ENCODE measurements around the gene ATL2.
"Not testable (repeated sequence)": the region's sequence is repeated elsewhere in the genome, so short reads cannot be mapped to it uniquely, and the experiment has no call there.

Gene ATL2

DNA sequence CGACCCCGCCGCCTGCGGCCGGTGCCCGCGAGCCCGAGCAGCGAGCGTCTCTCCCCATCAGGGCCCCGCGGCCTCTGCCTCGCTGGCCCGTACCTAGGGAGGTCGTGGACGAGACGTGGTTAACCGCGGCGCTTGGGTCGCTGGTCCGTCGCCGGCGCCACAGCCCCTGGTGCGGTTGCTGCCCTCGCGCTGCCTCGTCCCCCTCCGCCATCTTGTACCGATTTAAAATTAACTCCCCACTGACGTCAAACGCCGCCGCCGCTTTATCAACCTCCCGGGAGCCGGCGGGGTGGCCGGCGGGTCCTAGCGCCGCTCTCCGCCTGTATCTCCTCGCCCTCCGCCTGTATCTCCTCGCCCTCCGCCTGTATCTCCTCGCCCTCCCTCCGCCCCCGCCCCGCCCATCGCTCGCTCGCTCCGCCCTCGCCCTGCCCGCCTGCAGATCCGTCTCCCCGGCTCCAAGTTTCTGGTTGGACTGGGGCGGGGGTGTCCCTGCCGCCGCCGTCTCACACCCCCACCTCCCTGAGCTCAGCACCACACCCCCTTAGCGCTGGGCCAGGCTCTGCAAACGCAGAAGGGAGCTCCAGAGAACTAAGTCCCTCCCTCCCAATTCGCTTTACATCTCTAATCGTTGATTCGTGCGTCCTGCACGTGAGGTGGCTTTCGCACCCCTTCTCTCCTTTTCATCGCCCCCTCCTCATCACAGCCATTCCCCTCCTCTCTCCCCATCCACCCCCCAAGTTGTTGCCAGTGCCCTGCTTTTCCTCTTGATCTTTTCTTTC, at the start of gene ATL2:
ATL2 (minus strand) TSS at position 224 of the 779 bp plus-strand sequence; CDS start at position 211, 13 bp downstream.
- DNase-seq = peak; percentile 93

GRCh38 chr2:38423763-38424162, 46.7 kb upstream of the ATL2 start:
- DNase-seq = no peak

- no peak for DNase-seq
These were observed 44.4 kb upstream of the ATL2 start for GRCh38 chr2:38421274-38422056.

DNA sequence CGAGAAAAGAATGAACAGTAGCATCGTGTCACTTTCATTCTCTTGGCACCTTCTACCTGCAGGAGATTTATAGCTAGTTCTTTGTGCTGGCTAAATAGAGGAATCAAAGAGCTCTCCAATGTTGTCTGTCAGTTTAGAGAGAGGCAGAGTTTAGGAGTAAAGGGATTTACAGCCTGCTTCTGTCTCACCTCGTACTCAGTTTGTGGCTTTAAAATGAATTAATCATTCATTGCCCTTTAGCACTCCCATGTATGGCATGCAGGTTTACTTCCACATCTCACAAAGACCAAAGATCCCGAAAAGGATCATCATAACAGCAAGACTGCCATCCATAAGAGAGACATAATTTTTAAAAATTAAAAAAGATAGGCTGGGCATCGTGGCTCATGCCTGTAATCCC, 42.4 kb upstream of the ATL2 start:
- DNase-seq = no peak

- no peak for DNase-seq
These were observed 41.7 kb upstream of the ATL2 start for GRCh38 chr2:38418735-38419134.

DNA sequence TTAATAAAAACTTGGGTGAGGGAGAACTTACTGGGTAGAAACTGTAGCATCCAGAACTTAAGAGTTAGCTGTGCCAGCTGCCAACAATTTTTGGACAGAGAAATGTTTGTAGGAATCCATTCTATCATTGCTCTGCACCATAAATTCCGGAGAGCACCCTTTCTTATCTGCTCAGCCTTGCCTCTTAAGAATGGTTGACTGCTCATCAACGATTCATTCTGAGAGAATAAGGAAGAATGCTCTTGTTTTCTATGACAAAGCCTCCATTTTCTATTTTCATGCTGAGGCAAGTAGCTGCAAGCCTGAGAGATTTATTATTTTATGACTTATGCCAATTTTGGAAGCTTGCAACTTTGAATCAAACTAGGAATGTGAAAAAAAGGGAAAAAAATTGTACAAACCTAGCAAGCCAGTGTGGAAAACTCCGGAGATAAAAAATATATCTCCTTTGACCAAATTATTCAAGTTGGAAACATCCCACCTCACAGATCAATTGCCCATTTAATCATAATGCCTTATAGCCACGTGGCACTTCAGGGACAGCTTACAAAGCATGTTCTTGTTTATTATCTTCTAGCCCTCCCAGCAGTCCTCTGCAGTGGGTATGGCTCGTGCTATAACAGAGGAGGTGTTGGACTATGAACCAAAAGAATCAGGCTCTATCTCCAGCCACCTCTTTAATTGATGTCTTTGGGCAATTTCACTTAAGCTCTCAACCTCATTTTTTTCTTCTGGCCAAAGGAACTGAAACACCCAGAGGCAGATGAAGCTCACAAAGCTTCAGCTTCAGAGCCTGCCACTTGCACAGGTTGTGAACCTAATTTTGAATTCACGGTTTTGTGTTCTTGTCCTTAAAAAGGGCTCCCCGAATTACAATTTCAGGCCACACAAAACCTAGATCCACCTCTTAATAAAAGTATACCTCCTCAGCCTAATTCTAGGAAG, 40.9 kb upstream of the ATL2 start:
- no peak for DNase-seq

DNA sequence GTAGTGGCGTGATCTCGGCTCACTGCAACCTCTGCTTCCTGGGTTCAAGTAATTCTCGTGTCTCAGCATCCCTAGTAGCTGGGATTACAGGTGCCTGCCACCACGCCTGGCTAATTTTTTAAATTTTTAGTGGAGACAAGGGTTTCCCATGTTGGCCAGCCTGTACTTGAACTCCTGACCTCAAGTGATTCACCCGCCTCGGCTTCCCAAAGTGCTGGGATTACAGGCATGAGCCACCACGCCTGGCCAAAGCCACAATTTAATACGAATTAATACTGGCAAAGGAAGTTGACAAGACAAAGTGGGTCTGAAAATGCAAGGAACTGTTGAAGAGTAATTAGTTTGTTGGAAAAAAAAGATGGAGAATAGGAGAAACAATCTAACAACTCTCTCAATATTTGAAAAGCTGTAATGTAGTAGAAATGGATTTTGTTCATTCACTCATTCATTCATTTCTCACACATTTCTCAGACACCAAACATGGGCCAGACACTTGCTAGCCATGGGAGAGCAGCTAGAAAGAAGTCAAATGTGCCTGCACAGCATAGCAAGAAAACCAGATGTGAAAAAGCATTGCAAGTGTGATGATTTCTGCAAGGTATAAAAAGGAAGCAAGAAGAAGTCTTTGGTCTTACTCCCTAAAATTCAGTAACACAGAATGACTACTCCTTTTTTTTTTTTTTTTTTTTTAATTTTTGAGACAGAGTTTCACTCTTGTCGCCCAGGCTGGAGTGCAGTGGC, 39.4 kb upstream of the ATL2 start:
- no peak for DNase-seq

DNA sequence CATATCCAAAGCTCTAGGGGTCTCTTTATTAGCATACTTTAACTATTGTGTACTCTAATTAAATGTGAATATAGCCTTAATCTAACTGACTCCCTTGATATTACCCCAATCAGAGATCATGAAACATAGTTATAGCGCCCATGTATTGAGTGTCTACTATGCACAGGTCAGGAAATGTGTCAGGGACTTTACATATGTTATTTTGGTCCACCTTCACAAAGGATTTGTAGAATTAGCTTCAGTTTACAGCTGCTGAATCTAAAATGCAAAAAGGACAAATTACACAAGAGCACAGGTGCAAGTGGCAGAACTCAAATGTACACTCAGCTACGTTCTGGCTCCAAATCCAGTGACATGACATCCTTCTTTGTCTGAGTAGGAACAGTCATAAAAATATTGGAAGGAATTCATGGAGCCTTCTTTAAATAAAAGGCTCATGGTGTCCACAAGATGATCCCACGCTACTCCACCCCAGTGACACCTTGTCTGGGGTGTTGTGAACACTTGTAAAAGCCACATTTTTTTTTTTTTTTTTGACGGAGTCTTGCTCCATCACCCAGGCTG, 38.7 kb upstream of the ATL2 start:
- no peak for DNase-seq

GRCh38 chr2:38415023-38415422, 38.0 kb upstream of the ATL2 start:
- no peak for DNase-seq

- DNase-seq = not testable (repeated sequence)
These were observed 35.3 kb upstream of the ATL2 start for GRCh38 chr2:38412235-38412871.

- DNase-seq = no peak
These were observed 32.4 kb upstream of the ATL2 start for GRCh38 chr2:38409156-38410102.

GRCh38 chr2:38407111-38407682, 30.1 kb upstream of the ATL2 start:
- DNase-seq = no peak

DNA sequence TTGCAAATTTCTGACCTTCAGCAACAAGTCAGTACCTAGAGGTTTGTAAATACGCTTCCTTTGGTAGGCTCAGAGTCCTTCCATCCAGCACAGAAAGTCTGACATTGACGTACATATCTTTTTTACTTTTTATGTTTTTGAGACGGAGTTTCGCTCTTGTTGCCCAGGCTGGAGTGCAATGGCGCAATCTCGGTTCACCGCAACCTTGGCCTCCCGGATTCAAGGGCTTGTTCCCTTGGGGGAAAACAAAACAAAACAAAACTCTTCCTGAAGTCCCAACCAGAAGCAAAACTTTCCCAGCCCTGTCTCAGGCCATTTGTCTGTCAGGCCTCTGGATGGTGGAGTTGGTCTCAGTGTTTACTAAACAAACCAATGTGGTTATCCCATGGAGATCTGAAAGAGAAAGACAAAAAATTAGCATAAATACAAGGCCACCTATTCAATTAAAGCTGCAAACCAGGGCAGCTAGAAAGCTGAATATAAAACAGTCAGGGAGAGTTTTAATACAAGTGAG, 29.6 kb upstream of the ATL2 start:
- DNase-seq = no peak

DNA sequence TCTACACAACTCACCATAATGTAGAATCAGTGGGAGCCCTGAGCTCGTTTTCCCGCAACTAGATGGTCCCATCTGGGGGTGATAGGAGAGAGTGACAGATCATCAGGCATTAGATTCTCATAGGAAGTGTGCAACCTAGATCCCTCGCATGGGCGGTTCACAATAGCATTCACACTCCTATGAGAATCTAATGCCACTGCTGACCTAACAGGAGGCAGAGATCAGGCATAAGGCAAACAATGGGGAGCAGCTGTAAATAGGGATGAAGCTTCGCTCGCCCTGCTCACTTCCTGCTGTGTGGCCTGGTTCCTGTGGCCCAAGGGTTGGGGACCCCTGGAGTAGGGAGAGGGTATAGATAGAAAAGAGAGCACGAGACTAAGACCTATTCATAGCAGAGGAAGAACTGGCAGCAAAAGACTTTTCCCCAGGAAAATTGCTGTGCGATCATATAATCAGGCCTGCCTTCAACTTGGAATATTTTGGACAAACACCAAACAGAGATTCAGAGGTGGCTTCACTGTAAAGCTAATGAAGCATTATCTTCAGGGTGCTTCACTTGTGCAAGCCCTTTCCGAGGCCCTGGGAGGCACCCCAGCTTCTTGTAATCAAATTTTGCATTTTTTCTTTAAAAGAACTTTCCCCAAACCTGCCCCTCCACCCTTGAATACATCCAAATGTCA, 29.0 kb upstream of the ATL2 start:
- DNase-seq = no peak

DNA sequence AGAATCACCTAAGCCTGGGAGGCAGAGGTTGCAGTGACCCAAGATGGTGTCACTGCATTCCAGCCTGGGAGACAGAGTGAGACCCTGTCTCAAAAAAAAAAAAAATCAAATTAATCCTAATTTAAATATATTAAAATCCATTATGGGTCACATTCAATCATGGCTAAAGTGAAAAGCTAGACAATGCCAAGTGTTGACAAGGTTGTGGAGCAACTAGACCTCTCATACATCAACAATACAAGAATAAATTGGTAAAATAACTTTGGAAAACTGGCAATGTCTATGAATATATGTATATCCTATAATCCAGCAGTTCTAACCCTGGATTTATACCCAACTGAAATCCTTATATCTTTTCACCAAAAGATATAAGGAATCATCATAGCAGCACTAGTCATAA, 23.4 kb upstream of the ATL2 start:
- no peak for DNase-seq

- no peak for DNase-seq
These were observed 21.7 kb upstream of the ATL2 start for GRCh38 chr2:38398739-38399138.

DNA sequence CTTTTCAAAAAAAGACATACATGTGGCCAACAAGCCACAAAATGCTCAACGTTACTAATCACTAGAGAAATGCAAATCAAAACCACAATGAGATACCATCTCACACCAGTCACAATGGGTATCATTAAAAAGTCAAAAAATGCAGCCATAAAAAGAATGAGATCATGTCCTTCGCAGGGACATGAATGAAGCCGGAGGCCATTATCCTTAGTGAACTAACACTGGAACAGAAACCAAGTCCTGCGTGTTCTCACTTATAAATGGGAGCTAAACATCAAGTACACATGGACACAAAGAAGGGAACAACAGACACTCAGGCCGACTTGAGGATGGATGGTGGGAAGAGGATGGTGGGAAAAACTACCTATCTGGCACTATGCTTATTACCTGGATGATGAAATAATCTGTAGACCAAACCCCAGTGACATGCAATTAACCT, 17.8 kb upstream of the ATL2 start:
- DNase-seq = no peak

DNA sequence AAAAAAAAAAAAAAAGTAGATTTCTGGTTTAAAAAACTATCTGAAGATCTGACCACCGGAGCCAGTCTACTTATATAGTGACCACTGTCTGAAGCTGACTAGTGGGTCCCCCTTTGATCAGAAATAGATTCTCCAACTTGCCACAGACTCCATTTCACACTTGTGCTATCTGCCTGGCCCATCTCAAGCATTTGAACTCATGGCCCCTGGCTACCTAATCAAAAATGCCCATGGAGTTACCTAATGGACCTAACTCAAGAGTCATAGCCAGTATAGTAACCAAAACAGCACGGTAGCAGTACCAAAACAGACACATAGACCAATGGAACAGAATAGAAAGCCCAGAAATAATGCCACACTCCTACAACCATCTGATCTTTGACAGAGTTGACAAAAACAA, 17.0 kb upstream of the ATL2 start:
- no peak for DNase-seq

GRCh38 chr2:38390947-38391346, 13.9 kb upstream of the ATL2 start:
- DNase-seq = no peak
